GM23338 (cell line): ENCODE measurements around the gene OR56B1.

Experiments used
- CREB1 ChIP-seq: fragments of 250-450 bp; sonication (Bioruptor Pico); IDR thresholded peaks from 2 replicates; pipeline ENCODE4 v1.5.0; 2020; ENCODE audit warnings: low read depth, mild to moderate bottlenecking, moderate library complexity
- CTCF ChIP-seq, 2 experiments: fragments of 200-600 bp in 1 of 2; sonication (generic) in 1 of 2; conservative IDR thresholded peaks; 2 replicates each; pipeline versions ENCODE4 v1.5.1 to v1.6.1; 2016 to 2017; ENCODE audit warnings: antibody characterized with exemption in 2 of 2, low read depth in 2 of 2, mild to moderate bottlenecking in 2 of 2, moderate library complexity in 1 of 2
- EZH2 ChIP-seq: fragments of 200-600 bp; sonication (generic); IDR thresholded peaks from one replicate; pipeline ENCODE4 v1.8.0; 2017; ENCODE audit warnings: antibody characterized with exemption, mild to moderate bottlenecking, low read depth; ENCODE audit not compliant: unreplicated experiment
- EZH2phosphoT487 ChIP-seq: fragments of 200-600 bp; sonication (generic); IDR thresholded peaks from one replicate; pipeline ENCODE4 v1.8.1; 2018; ENCODE audit warnings: antibody characterized with exemption; ENCODE audit not compliant: unreplicated experiment
- JUNB ChIP-seq: IDR thresholded peaks from one replicate; pipeline ENCODE4 v1.6.1; 2016; ENCODE audit warnings: antibody characterized with exemption; ENCODE audit not compliant: unreplicated experiment
- NANOG ChIP-seq: IDR thresholded peaks from 2 replicates; pipeline ENCODE4 v1.6.1; 2016; ENCODE audit warnings: antibody characterized with exemption, borderline replicate concordance
- POLR2AphosphoS5 ChIP-seq: IDR thresholded peaks from 2 replicates; pipeline ENCODE4 v1.6.1; 2016; ENCODE audit warnings: antibody characterized with exemption, low read depth
- REST ChIP-seq: IDR thresholded peaks from one replicate; pipeline ENCODE4 v1.6.1; 2018; ENCODE audit warnings: antibody characterized with exemption; ENCODE audit not compliant: unreplicated experiment

GRCh38 chr11:5767056-5767455, 30.8 kb downstream of the OR56B1 start:
- TF ChIP-seq POLR2AphosphoS5 (no peak), CTCF (conservative IDR thresholded peaks at IDR 0.05; ENCODE audit: low read depth in 2 of 2) (no peak), NANOG (no peak), EZH2 (no peak), CREB1 (CRISPR knock-in tag) (no peak), JUNB (no peak), REST (no peak), EZH2phosphoT487 (no peak)
